ENCODE results near the gene CYP2E1. TPM values are rescaled to one million over a fixed set of nuclear protein-coding genes. Genes with fewer than 3 reads are reported as not detected.
A peak's percentile ranks its signal among the peaks of the same experiment; 100 is the strongest.

Gene CYP2E1
- total RNA-seq, 4 donors from 2014 or later: 15.2 to 68.5 (median 20.3) TPM

DNA sequence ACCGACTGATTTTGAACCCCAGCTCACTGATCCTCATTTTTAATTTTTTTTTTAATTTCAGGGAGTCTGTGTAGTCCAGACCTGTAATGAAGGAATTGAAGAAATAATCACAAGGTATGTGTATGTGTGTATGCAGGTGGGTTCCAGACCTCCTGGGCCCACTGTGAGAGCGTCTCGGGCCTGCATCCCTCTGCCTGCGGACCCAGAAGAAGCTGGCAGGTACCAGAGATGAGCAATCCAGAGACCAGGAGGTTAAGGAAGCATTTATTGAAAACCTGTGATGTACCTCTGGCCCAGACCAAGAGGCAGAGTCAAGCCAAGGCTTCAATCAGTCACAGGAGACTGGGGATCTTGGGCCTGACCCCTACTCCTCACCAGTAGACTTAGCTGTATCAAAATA is 27.4 kb downstream of the CYP2E1 start:
- no peak overlapping the region for H3K4me3 ChIP-seq (ENCODE audit: low read depth, poor library complexity, severe bottlenecking)
- DNase-seq (ENCODE audit: low spot score in 2 of 2): no peak
- WGBS, 2 donors: 87 to 89% methylated on average over 4 of the region's 4 CpGs
- intact Hi-C loops (cut with DNase I; ENCODE audit: low total_unique reads): no loop called here
- TF ChIP-seq, protein P1, sequence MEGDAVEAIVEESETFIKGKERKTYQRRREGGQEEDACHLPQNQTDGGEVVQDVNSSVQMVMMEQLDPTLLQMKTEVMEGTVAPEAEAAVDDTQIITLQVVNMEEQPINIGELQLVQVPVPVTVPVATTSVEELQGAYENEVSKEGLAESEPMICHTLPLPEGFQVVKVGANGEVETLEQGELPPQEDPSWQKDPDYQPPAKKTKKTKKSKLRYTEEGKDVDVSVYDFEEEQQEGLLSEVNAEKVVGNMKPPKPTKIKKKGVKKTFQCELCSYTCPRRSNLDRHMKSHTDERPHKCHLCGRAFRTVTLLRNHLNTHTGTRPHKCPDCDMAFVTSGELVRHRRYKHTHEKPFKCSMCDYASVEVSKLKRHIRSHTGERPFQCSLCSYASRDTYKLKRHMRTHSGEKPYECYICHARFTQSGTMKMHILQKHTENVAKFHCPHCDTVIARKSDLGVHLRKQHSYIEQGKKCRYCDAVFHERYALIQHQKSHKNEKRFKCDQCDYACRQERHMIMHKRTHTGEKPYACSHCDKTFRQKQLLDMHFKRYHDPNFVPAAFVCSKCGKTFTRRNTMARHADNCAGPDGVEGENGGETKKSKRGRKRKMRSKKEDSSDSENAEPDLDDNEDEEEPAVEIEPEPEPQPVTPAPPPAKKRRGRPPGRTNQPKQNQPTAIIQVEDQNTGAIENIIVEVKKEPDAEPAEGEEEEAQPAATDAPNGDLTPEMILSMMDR (IDR thresholded peaks at IDR 0.05): no peak
- no peak for TF ChIP-seq POLR2A (IDR thresholded peaks at IDR 0.05)

DNA sequence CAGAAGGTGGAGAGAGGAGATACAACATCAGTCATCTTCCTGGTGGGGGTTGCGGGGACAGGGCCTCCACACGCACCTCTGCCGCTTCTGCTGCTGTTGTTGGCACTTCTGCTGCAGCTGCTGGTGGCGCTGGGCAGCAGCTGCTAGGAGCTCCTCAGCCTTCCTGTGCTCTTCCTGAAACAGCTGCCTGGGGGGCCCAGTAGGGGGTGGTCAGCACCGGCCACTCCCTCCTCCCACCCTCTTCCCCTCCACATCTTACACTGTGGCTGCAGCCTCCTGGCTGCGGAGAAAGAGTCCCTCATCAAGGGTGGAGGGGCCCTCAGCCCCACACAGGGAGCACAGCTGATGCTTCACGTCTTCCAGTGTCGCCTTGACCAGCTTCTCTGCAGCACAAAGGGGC is 28.4 kb downstream of the CYP2E1 start:
- TF ChIP-seq POLR2A (IDR thresholded peaks at IDR 0.05): no peak
- TF ChIP-seq, protein P1 (IDR thresholded peaks at IDR 0.05): no peak
- peak in 1 of 2 donors; percentile 31 for DNase-seq (ENCODE audit: low spot score in 2 of 2)
- intact Hi-C loops (cut with DNase I; ENCODE audit: low total_unique reads): no loop called here
- H3K4me3 ChIP-seq (ENCODE audit: low read depth, poor library complexity, severe bottlenecking): no peak overlapping the region
- 80 to 82% methylated on average over 8 of the region's 8 CpGs for WGBS, 2 donors

DNA sequence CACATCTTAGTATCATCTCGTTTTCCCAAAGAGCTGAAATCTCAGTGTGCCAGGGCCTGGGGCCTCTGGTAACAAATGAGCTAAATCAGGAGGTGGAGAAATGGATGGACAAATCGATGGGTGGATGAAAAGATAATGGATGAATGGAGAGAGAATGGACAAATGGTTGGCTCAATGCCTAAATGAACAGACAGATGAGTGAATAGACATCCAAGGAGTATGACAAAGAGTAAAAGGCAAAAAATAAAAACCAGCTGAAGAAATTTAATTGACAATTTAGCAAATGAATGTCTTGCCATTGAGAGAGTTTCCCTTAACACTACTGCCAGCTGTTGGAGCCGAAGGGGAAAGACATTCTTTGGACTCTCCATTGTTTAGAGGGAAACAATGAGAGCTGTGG is 30.2 kb downstream of the CYP2E1 start:
- WGBS, 2 donors: 50 to 56% methylated on average over 3 of the region's 3 CpGs
- no peak for DNase-seq (ENCODE audit: low spot score in 2 of 2)
- TF ChIP-seq, protein P1 (IDR thresholded peaks at IDR 0.05): no peak
- TF ChIP-seq POLR2A (IDR thresholded peaks at IDR 0.05): no peak
- H3K4me3 ChIP-seq (ENCODE audit: low read depth, poor library complexity, severe bottlenecking): no peak overlapping the region
- intact Hi-C loops (cut with DNase I; ENCODE audit: low total_unique reads): no loop called here

DNA sequence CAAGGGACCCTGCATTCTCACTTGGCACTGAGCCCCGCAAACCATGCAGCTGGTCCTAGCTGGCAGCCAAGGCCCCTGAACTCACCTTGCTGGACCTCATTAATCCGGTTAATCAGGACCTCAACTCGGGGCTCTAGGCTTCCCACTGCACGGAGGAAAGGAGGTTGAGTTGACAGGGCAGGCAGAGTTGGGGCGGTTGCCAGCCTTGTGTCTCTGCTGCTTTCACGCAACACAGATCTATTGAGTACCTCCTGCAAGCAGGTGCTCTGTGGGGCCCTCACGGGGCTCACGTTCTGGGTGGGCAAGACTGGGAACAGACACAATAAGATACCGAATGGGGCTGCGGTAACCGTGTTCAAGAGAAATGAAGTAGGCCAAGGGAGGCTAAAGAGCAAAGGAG is 32.1 kb downstream of the CYP2E1 start:
- intact Hi-C loops (cut with DNase I; ENCODE audit: low total_unique reads): no loop called here
- TF ChIP-seq POLR2A (IDR thresholded peaks at IDR 0.05): no peak
- TF ChIP-seq, protein P1 (IDR thresholded peaks at IDR 0.05): no peak
- WGBS, 2 donors: 74 to 90% methylated on average over 10 to 11 of the region's 11 CpGs
- no peak overlapping the region for H3K4me3 ChIP-seq (ENCODE audit: low read depth, poor library complexity, severe bottlenecking)
- no peak for DNase-seq (ENCODE audit: low spot score in 2 of 2)

DNA sequence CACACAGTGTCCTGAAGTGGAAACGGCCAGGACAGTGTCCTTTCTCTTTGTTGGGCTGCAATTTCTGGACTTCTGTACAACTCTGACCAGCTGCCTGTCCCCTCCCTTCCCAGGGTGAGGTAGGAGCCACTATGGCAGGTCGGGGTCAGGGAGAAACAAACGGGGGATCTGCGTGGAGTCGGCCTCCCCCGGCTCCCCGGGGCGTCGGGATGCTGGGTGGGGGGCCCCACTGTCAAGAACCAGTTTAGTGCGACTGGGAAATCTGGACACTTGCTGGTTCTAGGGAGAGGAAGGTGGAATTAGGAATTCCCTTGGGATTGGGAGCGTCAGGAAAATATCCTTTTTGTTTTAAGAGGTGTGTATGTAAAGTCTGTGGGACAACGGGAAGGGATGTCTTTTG is 37.7 kb downstream of the CYP2E1 start:
- TF ChIP-seq POLR2A (IDR thresholded peaks at IDR 0.05): no peak
- no peak overlapping the region for H3K4me3 ChIP-seq (ENCODE audit: low read depth, poor library complexity, severe bottlenecking)
- no peak for DNase-seq (ENCODE audit: low spot score in 2 of 2)
- WGBS, 2 donors: 87 to 88% methylated on average over 12 of the region's 12 CpGs
- intact Hi-C loops (cut with DNase I; ENCODE audit: low total_unique reads): no loop called here

DNA sequence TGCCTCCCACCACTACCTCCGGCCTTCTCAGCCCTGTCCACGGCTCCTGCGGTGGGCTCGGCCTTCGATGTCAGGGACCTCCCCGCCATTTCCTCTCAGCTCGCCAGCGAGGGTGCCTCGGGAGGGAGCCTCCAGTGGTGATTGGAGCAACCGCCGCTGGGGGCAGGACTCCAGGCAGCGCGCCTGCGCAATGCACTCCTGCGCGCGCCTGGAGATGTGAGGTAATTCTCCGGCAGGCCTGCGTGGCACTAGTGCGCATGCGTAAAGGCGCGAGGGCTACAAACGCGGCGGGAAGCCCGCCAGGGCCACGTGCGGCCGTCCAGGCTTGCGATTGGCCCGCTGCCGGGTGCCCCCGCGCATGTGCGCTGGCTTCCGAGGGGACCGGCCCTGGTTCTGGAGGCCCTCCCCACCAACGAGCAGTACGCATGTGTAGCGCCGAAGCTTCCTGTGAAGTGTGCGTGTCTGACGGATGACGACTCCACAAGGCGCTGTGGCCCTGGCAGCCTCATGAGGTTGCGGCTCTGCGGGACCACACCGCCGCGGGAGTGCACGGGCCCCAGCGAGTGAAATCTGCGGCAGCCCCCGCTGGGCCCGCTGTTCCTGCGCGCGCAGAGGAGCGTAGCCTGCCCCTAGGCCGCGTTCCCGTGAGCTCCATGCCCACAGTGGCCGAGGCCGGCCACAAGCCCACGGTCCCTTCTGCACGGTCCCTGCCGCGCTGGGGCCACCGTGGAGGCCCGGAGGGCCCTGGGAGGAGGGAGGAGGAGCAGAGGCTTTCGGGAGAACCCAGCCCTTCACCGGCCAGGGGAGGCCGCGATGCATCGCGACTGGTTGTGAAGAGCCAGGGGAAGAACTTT is 38.5 kb downstream of the CYP2E1 start, which contains the start of gene SYCE1:
TSS of gene SYCE1 (minus strand) at position 143 of the 854 bp plus-strand sequence. CDS start at position 89, 54 bp downstream.
- peak in 1 of 2 donors; percentile 70 for DNase-seq (ENCODE audit: low spot score in 2 of 2)
- intact Hi-C loops (cut with DNase I; ENCODE audit: low total_unique reads): no loop called here
- WGBS, 2 donors: 74 to 84% methylated on average over 21 to 38 of the region's 77 CpGs
- H3K4me3 ChIP-seq (ENCODE audit: low read depth, poor library complexity, severe bottlenecking): no peak within 1 kb of the TSS
- TF ChIP-seq, protein P1 (IDR thresholded peaks at IDR 0.05): no peak
- no peak for TF ChIP-seq POLR2A (IDR thresholded peaks at IDR 0.05)
